Muscle of leg (tissue), 11 donors: ENCODE measurements around the gene KANSL1. TPM values are rescaled to one million over a fixed set of nuclear protein-coding genes. Genes with fewer than 3 reads are reported as not detected.
A peak's percentile ranks its signal among the peaks of the same experiment; 100 is the strongest.
"Not testable (repeated sequence)": the region's sequence is repeated elsewhere in the genome, so short reads cannot be mapped to it uniquely, and the experiment has no call there.

Experiments
- DNase-seq: peaks from one replicate; pipeline ENCODE4 v3.0.0; 2013
- H3K27ac ChIP-seq: one replicate; pipeline ENCODE4 v1.5.1; 2013; ENCODE audit warnings: mild to moderate bottlenecking, low read length, control low read depth
- H3K27me3 ChIP-seq: one replicate; pipeline ENCODE4 v1.6.1; 2013; ENCODE audit warnings: low read length; ENCODE audit not compliant: control insufficient read depth, insufficient read depth
- H3K36me3 ChIP-seq: one replicate; pipeline ENCODE4 v1.6.1; 2013; ENCODE audit warnings: low read length; ENCODE audit not compliant: control insufficient read depth, insufficient read depth
- H3K4me1 ChIP-seq: one replicate; pipeline ENCODE4 v1.6.1; 2013; ENCODE audit warnings: low read length; ENCODE audit not compliant: control insufficient read depth, insufficient read depth
- H3K4me3 ChIP-seq: one replicate; pipeline ENCODE4 v1.5.1; 2013; ENCODE audit warnings: low read length, control low read depth
- H3K9me3 ChIP-seq: replicated peaks from 2 replicates; pipeline ENCODE4 v1.6.1; 2013; ENCODE audit warnings: low read depth, low read length; ENCODE audit not compliant: control insufficient read depth
- WGBS: methylation state at CpG from one replicate; pipeline ENCODE4 v1.1.5; 2013; ENCODE audit warnings: missing lambda C conversion rate; ENCODE audit not compliant: insufficient coverage; 5-methylcytosine and 5-hydroxymethylcytosine counted together
- polyA plus RNA-seq, 8 donors: library from polyadenylated mRNA; unstranded; fragments of 120-200 nt; gene quantifications; one replicate each; pipeline versions ENCODE4 v1.2.1 to v1.2.3, GENCODE V29; 2013; ENCODE audit warnings: inconsistent platforms in 1 of 8, low replicate concordance in 1 of 8; ENCODE audit not compliant: insufficient read length in 8 of 8, insufficient read depth in 1 of 8
- total RNA-seq: library from RNA; stranded (reverse); fragments of 120-200 nt; gene quantifications from one replicate; pipeline ENCODE4 v1.2.4, GENCODE V29; 2013

Gene KANSL1
- total and polyA plus RNA-seq, 9 donors = 27.9 to 76.6 (median 32.2) TPM

DNA sequence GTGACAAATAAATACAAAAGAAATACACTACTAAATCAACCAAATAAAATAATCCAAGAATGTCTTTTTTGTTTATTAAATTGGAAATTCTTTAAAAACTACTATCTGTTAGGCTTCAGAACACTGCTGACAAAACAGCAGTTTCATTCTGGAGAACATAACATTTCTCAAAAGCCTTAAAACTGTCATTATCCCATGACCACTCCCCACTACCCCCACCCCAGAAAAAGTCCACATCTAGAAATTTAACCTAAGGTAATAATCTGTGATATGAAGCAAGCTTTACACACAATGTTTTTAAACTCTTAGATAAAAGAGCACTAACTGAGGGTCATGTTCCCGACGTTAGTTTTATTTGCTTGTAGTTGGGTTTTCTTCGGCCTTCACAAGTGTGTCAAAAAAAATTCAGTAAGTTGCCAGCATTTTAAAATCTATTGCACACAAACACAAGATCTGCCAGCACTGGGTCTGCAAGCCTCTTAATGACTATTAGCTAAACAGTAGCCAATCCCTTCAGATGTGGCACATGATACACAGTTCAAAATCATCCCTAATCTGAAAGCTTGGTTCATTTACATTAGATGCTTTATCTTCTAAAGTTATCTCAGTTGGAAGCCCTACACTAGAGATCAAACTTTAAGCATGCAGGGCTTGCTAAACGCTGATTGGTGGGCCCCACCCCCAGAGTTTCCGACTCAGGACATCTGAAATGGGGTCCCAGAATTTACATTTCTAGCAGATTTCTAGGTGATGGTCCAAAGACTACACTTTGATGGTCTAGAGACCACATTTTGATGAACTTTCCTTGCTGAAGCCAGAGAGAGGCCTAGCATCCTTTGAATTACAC is 75.2 kb downstream of the KANSL1 start:
- Histone ChIP-seq H3K9me3 (no peaks in the 10 kb centered on the region), H3K27ac (no peak overlapping the region), H3K4me3 (no peak overlapping the region), H3K27me3 (no peaks in the 10 kb centered on the region), H3K4me1 (peaks cover 3% of the 10 kb centered on the region), H3K36me3 (no peaks in the 10 kb centered on the region)
- no CpG with 5 or more reads among the region's 5 CpGs for WGBS
- no peak for DNase-seq

DNA sequence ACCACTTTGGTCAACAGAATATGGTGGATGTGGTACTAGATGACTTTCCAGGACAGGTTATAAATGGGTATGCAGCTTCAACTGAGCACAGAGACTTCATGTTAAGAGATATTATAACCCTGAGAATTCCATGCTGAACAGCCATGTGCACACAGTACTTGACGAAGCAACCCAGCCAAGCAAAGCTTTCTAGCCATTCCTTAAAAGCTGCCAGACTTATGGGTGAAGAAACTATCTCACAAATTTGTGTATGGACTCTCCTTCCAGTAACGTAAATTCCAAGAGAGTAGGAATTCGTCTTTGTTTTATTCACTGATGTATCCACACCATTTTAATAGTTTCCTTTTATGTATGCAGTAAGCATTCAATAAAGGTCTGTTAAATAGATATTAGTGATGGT is 76.1 kb downstream of the KANSL1 start:
- no peak overlapping the region for H3K27ac ChIP-seq
- no peak overlapping the region for H3K4me3 ChIP-seq
- DNase-seq = no peak
- WGBS = no CpG with 5 or more reads among the region's 3 CpGs
- no peaks in the 10 kb centered on the region for H3K9me3 ChIP-seq
- no peaks in the 10 kb centered on the region for H3K36me3 ChIP-seq
- no peaks in the 10 kb centered on the region for H3K27me3 ChIP-seq
- H3K4me1 ChIP-seq = peaks cover 3% of the 10 kb centered on the region

DNA sequence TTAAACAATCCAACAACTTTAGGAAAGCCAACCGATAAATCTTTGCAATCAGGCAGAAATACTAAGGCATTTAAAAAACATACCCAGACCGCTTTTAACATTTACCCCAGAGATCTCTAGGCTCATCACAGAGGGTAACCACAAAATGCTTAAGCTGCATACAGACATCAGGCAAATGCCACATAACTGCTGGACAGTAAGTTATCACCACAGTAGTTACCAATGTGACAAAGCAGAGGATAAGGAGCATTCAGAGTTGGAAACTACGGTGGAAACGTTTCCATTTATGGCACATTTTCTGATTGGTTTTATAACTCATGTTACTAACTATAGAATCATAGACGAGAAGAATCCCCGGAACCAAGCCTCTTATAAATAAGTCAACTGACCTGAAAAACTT is 77.5 kb downstream of the KANSL1 start:
- no peaks in the 10 kb centered on the region for H3K27me3 ChIP-seq
- no peak overlapping the region for H3K27ac ChIP-seq
- H3K4me1 ChIP-seq = no peaks in the 10 kb centered on the region
- WGBS = 100% methylated on average over 1 of the region's 6 CpGs
- H3K36me3 ChIP-seq = no peaks in the 10 kb centered on the region
- no peaks in the 10 kb centered on the region for H3K9me3 ChIP-seq
- no peak overlapping the region for H3K4me3 ChIP-seq
- DNase-seq = peak; percentile 54

DNA sequence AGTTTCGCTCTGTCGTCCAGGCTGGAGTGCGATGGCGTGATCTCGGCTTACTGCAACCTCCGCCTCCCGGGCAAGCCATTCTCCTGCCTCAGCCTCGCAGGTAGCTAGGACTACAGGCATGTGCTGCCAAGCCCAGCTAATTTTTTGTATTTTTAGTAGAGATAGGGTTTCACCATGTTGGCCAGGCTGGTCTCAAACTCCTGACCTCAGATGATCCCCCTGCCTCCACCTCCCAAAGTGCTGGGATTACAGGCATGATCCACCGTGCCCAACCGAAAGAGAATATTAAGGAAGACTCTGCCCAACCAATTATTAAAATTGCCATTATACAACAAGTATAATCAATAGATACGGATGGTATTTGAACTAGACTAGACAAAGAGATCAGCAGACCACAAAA is 82.0 kb downstream of the KANSL1 start:
- not testable (repeated sequence) for H3K27me3 ChIP-seq, H3K36me3 ChIP-seq, H3K4me1 ChIP-seq, H3K4me3 ChIP-seq, H3K9me3 ChIP-seq, H3K27ac ChIP-seq, DNase-seq
- WGBS = 100% methylated on average over 4 of the region's 11 CpGs

DNA sequence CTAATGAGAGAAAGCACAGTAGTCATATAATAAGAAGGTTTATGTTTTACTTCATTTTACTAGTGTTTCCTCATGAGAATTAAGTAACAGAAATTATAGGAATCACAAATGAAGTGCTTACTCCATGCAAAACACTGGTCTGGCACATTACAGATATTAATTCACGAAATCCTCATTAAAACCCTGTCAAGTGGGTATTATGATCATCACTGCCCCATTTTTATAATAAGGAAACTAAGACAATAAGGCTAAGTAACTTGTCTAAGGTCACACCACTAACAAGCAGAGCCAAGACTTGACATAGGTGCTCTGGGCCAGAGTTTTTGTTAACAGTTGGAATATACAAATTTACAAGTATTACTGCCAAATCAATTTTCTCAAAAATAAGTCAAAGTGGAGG is 83.0 kb downstream of the KANSL1 start:
- no peak for DNase-seq
- WGBS = no CpG with 5 or more reads among the region's 1 CpG
- no peaks in the 10 kb centered on the region for H3K27me3 ChIP-seq
- peaks cover 2% of the 10 kb centered on the region for H3K4me1 ChIP-seq
- H3K27ac ChIP-seq = no peak overlapping the region
- no peaks in the 10 kb centered on the region for H3K9me3 ChIP-seq
- H3K36me3 ChIP-seq = no peaks in the 10 kb centered on the region
- no peak overlapping the region for H3K4me3 ChIP-seq

DNA sequence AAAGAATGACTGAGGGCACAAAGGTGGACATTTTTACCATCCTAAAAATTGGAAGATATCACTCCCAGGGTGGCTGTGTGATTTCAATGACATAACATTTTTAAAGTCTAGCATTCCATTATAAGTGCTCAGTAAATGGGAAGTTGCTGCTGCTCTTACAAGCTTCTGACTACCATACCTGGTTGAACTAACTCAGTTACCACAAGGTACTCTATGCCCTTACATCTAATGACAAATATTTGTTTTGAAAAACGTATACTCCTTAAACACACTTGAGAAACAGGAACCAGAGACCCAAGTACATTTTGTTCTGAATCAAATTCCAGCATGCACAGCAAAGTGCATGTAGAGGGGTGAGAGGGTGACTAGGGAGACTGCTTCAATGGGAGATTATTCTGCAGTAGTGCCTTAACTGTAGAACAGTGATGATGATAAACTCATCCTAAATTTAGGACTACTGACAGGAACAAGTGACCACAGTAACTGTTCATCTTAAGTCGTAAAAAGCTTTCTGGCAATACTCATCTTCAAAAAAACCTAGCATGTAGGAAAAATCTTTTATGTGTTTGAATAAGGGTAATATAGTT is 83.5 kb downstream of the KANSL1 start:
- no peak overlapping the region for H3K27ac ChIP-seq

DNA sequence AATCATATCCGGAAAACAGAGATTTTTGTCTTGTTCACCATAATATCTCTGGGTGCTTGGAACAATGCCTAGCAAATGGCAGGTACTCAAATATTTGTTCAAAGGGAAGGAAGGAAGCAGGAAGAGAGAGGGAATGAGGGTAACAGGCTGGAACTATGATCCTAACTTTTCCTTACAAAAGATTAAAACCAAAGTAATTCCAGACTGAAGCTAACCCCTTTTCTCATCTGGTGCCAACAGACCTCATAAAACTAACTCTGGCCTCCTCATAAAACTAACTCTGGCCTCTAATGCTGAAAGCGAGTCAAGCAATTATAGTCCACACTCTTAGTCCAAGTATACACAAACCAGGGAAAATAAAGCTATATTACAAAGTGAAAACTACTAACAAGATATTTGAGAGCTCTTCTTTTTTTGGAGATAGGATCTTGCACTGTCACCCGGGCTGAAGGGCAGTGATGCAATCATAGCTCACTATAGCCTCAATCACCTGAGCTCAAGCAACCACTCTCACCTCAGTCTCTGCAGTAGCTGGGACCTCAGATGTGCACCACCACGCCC is 84.6 kb downstream of the KANSL1 start:
- Histone ChIP-seq H3K27ac (no peak overlapping the region), H3K9me3 (no peaks in the 10 kb centered on the region), H3K27me3 (no peaks in the 10 kb centered on the region), H3K4me3 (no peak overlapping the region), H3K36me3 (no peaks in the 10 kb centered on the region), H3K4me1 (peaks cover 2% of the 10 kb centered on the region)
- 50% methylated on average over 2 of the region's 4 CpGs for WGBS
- peak; percentile 46 for DNase-seq

More for the DNA sequence above, 83.5 kb downstream of the KANSL1 start:
- no peaks in the 10 kb centered on the region for H3K9me3 ChIP-seq
- H3K4me3 ChIP-seq = no peak overlapping the region
- H3K4me1 ChIP-seq = peaks cover 2% of the 10 kb centered on the region
- H3K36me3 ChIP-seq = no peaks in the 10 kb centered on the region
- no peak for DNase-seq
- no CpG with 5 or more reads among the region's 2 CpGs for WGBS
- no peaks in the 10 kb centered on the region for H3K27me3 ChIP-seq

DNA sequence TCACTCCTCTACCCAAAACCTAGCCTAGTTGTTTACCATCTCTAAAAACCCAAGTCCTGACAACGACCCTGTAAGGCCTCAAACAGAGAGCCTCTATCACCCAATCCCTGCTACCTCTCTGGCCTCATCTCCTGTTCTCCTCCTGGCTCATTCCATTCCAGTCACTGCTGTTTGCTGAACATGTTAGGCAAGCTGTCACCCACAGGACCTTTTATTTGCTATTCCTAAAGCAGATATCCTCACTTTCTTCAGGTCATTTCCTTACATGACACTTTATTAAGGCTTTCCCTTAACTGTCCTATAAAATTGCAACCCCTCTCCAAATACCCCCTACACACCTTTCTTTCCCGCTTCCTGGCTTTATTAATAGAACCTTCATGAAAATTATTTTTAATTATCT is 85.1 kb downstream of the KANSL1 start:
- WGBS = 41% methylated on average over 1 of the region's 2 CpGs
- no peak overlapping the region for H3K27ac ChIP-seq
- H3K4me3 ChIP-seq = no peak overlapping the region
- no peak for DNase-seq
- H3K9me3 ChIP-seq = no peaks in the 10 kb centered on the region
- H3K36me3 ChIP-seq = no peaks in the 10 kb centered on the region
- peaks cover 2% of the 10 kb centered on the region for H3K4me1 ChIP-seq
- H3K27me3 ChIP-seq = no peaks in the 10 kb centered on the region

DNA sequence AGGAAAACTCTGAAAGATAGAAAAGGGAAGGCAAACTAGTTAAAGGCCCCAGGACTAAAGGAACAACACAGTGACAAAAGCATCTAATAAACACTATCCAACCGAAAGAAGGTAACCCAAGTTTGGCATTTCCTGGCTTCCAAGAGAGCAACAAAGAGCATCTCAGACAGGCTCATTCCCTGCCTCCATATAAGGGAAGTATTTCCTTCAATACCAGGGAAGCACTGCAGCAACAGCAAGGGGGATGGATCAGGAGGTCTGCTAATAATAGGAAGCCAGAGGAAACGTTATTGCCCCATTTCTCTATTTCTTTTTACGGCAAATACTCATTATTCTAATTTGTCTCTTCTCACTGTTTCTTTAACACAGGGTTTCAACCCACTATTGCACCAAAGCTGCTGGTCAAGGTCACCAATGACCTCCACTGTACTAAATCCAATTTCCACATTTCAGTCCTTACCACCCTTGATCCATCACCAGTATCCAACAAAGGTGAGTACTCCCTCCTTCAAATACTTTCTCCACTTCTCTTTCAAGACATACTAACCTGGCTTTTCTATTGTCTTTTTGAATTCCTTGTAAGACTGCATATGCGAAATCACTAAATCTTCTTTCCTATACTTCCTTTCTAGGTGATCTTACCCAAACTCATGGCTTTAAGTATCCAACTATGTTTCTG is 86.1 kb downstream of the KANSL1 start:
- H3K27ac ChIP-seq = no peak overlapping the region
- WGBS = 87% methylated on average over 3 of the region's 4 CpGs
- peaks cover 2% of the 10 kb centered on the region for H3K4me1 ChIP-seq
- DNase-seq = no peak
- H3K36me3 ChIP-seq = no peaks in the 10 kb centered on the region
- no peak overlapping the region for H3K4me3 ChIP-seq
- H3K27me3 ChIP-seq = no peaks in the 10 kb centered on the region
- no peaks in the 10 kb centered on the region for H3K9me3 ChIP-seq

DNA sequence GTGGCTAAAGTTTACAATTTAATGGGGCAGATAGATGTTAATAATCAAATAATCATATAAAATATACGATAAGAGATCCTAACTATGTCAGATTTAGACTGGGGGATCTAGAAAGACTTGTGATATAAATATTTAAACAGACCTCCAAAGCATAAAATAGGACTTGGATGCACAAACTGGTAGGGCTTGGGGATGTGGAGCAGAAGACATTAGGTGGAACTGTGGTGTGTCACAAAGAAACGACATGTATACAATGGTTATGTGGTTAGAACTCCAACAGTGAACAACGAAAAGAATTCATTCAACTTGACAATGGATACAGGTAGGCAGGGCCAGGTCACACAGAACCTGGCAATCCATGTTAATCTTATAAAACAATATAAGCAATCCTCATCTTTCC is 90.4 kb downstream of the KANSL1 start:
- H3K27me3 ChIP-seq, H3K36me3 ChIP-seq, H3K4me1 ChIP-seq, DNase-seq, H3K9me3 ChIP-seq, H3K27ac ChIP-seq, H3K4me3 ChIP-seq: not testable (repeated sequence)
- WGBS = 80% methylated on average over 1 of the region's 3 CpGs
